HCT116 (cell line): ENCODE measurements around the gene FAM131C. TPM values are rescaled to one million over a fixed set of nuclear protein-coding genes. Genes with fewer than 3 reads are reported as not detected.
"Not testable (repeated sequence)": the region's sequence is repeated elsewhere in the genome, so short reads cannot be mapped to it uniquely, and the experiment has no call there.

Experiments
- ATAC-seq: fragments of 200-7000 bp; cut with Tn5 transposase; 2 replicates; pipeline ENCODE4 v1.9.1; 2020; ENCODE audit warnings: mild to moderate bottlenecking, moderate library complexity
- BruUV-seq: library from RNA; stranded (reverse); fragments of 400-500 nt; replicated peaks from 2 replicates; lab custom pipeline; 2021; lab: Mats Ljungman, UMichigan
- CTCF ChIA-PET: fragments of 300-600 bp; sonication (Branson Sonifier 250); formaldehyde crosslinking; loops from one replicate; lab custom pipeline; 2021; ENCODE audit warnings: antibody characterized with exemption; lab: Charles Lee
- POLR2A ChIA-PET: fragments of 300-600, 350-600 bp; sonication (Branson Sonifier 250); formaldehyde crosslinking; loops from one replicate; lab custom pipeline; 2021; ENCODE audit warnings: antibody characterized with exemption; lab: Charles Lee
- RAD21 ChIA-PET, 2 experiments: fragments of 300-600 bp; sonication (Branson Sonifier 250); formaldehyde crosslinking; loops; one replicate each; lab custom pipeline; 2023; ENCODE audit warnings: low total read pairs in 2 of 2; ENCODE audit not compliant: uncharacterized antibody in 2 of 2, unreplicated experiment in 2 of 2, low non-redundant PET in 1 of 2; lab: Charles Lee
- DNase-seq: peaks from one replicate; pipeline ENCODE4 v3.0.0-alpha.2; 2010; ENCODE audit warnings: low read depth, low spot score
- H2AFZ ChIP-seq: fragments of 200-600 bp; shearing (Covaris generic), sonication (generic); 2 replicates; pipeline ENCODE4 v1.6.1; 2017; ENCODE audit warnings: low read depth, mixed run types, mixed read lengths, antibody characterized with exemption, low read length; ENCODE audit not compliant: poor library complexity, severe bottlenecking
- H3K27ac ChIP-seq: 2 replicates; pipeline ENCODE4 v1.5.1; 2012; ENCODE audit warnings: low read depth, low read length
- H3K27me3 ChIP-seq: fragments of 200-600 bp; sonication (generic); 2 replicates; pipeline ENCODE4 v1.6.1; 2016; ENCODE audit warnings: mixed run types, low read length, mixed read lengths; ENCODE audit not compliant: insufficient read depth
- H3K36me3 ChIP-seq, 2 experiments: fragments of 200-500 bp in 1 of 2; fragments of 200-600 bp in 1 of 2; sonication (Bioruptor generic) in 1 of 2; sonication (generic) in 1 of 2; 2 replicates each; pipeline versions ENCODE4 v1.5.1 to v1.6.1; 2014 to 2016; ENCODE audit warnings: low read length in 2 of 2, inconsistent platforms in 1 of 2, mixed read lengths in 1 of 2, mixed run types in 1 of 2; ENCODE audit not compliant: insufficient read depth in 2 of 2, control insufficient read depth in 1 of 2
- H3K4me1 ChIP-seq, 2 experiments: fragments of 200-600 bp in 1 of 2; sonication (generic) in 1 of 2; 2 replicates each; pipeline versions ENCODE4 v1.5.1 to v1.6.1; 2012 to 2017; ENCODE audit warnings: low read length in 2 of 2, inconsistent platforms in 1 of 2, mild to moderate bottlenecking in 1 of 2, mixed read lengths in 1 of 2, mixed run types in 1 of 2, moderate library complexity in 1 of 2; ENCODE audit not compliant: insufficient read depth in 2 of 2, control insufficient read depth in 1 of 2
- H3K4me2 ChIP-seq: fragments of 200-600 bp; sonication (generic); 2 replicates; pipeline ENCODE4 v1.6.1; 2017; ENCODE audit warnings: mixed run types, low read length, mixed read lengths
- H3K4me3 ChIP-seq, 2 experiments: fragments of 200-600 bp in 1 of 2; sonication (generic) in 1 of 2; replicated peaks in 1 of 2; 2 replicates each; pipeline ENCODE4 v1.5.1; 2011 to 2016; ENCODE audit warnings: low read length in 2 of 2, control low read depth in 1 of 2, low read depth in 1 of 2, mild to moderate bottlenecking in 1 of 2, mixed read lengths in 1 of 2, mixed run types in 1 of 2
- H3K79me2 ChIP-seq: fragments of 200-600 bp; sonication (generic); 2 replicates; pipeline ENCODE4 v1.6.1; 2017; ENCODE audit warnings: mild to moderate bottlenecking, mixed run types, low read length, moderate library complexity, mixed read lengths; ENCODE audit not compliant: insufficient read depth
- H3K9ac ChIP-seq: fragments of 200-600 bp; sonication (generic); 2 replicates; pipeline ENCODE4 v1.6.1; 2016; ENCODE audit warnings: low read length, mixed read lengths
- H3K9me2 ChIP-seq: fragments of 200-600 bp; sonication (generic), shearing (Covaris generic); 2 replicates; pipeline ENCODE4 v1.6.1; 2017; ENCODE audit warnings: mixed run types, mild to moderate bottlenecking, moderate library complexity; ENCODE audit not compliant: insufficient read depth
- H3K9me3 ChIP-seq, 2 experiments: fragments of 200-500 bp in 1 of 2; fragments of 200-600 bp in 1 of 2; sonication (Bioruptor generic) in 1 of 2; sonication (generic) in 1 of 2; 2 replicates each; pipeline ENCODE4 v1.6.1; 2014 to 2017; ENCODE audit warnings: low read length in 2 of 2, mixed read lengths in 2 of 2, inconsistent platforms in 1 of 2, low read depth in 1 of 2, mild to moderate bottlenecking in 1 of 2, mixed run types in 1 of 2, moderate library complexity in 1 of 2; ENCODE audit not compliant: control insufficient read depth in 1 of 2, insufficient read depth in 1 of 2
- H4K20me1 ChIP-seq: fragments of 200-600 bp; sonication (generic), shearing (Covaris generic); 2 replicates; pipeline ENCODE4 v1.6.1; 2017; ENCODE audit warnings: mixed run types, mild to moderate bottlenecking, moderate library complexity; ENCODE audit not compliant: insufficient read depth
- ATF3 ChIP-seq: IDR thresholded peaks from 2 replicates; pipeline ENCODE4 v1.6.1; 2012
- EZH2phosphoT487 ChIP-seq: fragments of 200-600 bp; IDR thresholded peaks from 2 replicates; pipeline ENCODE4 v1.6.1; 2018; ENCODE audit warnings: antibody characterized with exemption, borderline replicate concordance
- JUND ChIP-seq: IDR thresholded peaks from 2 replicates; pipeline ENCODE4 v1.6.1; 2012
- REST ChIP-seq: IDR thresholded peaks from 2 replicates; pipeline ENCODE4 v1.6.1; 2012; ENCODE audit warnings: low read depth
- SP1 ChIP-seq: IDR thresholded peaks from 2 replicates; pipeline ENCODE4 v1.6.1; 2012; ENCODE audit warnings: low read depth
- YY1 ChIP-seq: IDR thresholded peaks from 2 replicates; pipeline ENCODE4 v1.6.1; 2011; ENCODE audit warnings: low read length, low read depth, moderate library complexity, mild to moderate bottlenecking; ENCODE audit not compliant: insufficient replicate concordance; ENCODE audit errors: extremely low read depth
- ZBTB33 ChIP-seq: IDR thresholded peaks from 2 replicates; pipeline ENCODE4 v1.6.1; 2011; ENCODE audit warnings: mild to moderate bottlenecking, low read length, moderate library complexity; ENCODE audit not compliant: insufficient replicate concordance; ENCODE audit errors: extremely low read depth
- ZFX ChIP-seq: fragments of 450-650 bp; IDR thresholded peaks from 2 replicates; pipeline ENCODE4 v1.6.1; 2017
- intact Hi-C: fragments of 100-400 bp; cut with micrococcal nuclease; formaldehyde crosslinking; loops from 2 replicates; pipeline ENCODE4 v1.10.0; 2022
- total RNA-seq: library from RNA; stranded (reverse); gene quantifications from one replicate; pipeline ENCODE4 v1.2.1, GENCODE V29; 2021; ENCODE audit not compliant: unreplicated experiment

The FAM131C gene
- total RNA-seq, 1 experiment from 2014 or later = 11.6 TPM

GRCh38 chr1:16043950-16044349, 29.5 kb downstream of the FAM131C start (continued):
- no peak for TF ChIP-seq ATF3
- TF ChIP-seq ZBTB33 = no peak

- RAD21 ChIA-PET = no interaction called here
- intact Hi-C loops = no loop called here
- CTCF ChIA-PET = no interaction called here
- H3K79me2 ChIP-seq = no peaks in the 10 kb centered on the region
- no peaks in the 10 kb centered on the region for H3K27me3 ChIP-seq
- no peak within 1 kb of the TSS for H2AFZ ChIP-seq
- no peaks in the 10 kb centered on the region for H4K20me1 ChIP-seq
- DNase-seq (no peak), ATAC-seq (no peak)
- H3K27ac ChIP-seq = no peak within 1 kb of the TSS
- no peaks in the 10 kb centered on the region for H3K9me2 ChIP-seq
- POLR2A ChIA-PET = no interaction called here
- H3K9ac ChIP-seq = no peak within 1 kb of the TSS
- BruUV-seq = no TSS peak
- no peak for TF ChIP-seq REST
- TF ChIP-seq ZFX = no peak
- no peak for TF ChIP-seq SP1
- TF ChIP-seq EZH2phosphoT487 = no peak
- TF ChIP-seq JUND = no peak
- TF ChIP-seq YY1 = no peak
- H3K4me3 ChIP-seq = no peak within 1 kb of the TSS
- no peaks in the 10 kb centered on the region for H3K36me3 ChIP-seq
- no peaks in the 10 kb centered on the region for H3K9me3 ChIP-seq
- H3K4me1 ChIP-seq = peaks cover 0 to 5% of the 10 kb centered on the region in 2 experiments; a peak in 3 of 4 replicates
- no peak within 1 kb of the TSS for H3K4me2 ChIP-seq
Measured at GRCh38 chr1:16043521-16043920, 29.9 kb downstream of the FAM131C start, which contains the start of gene CLCNKB. CLCNKB (plus strand) TSS chr1:16043782; CDS start chr1:16044493, 711 bp downstream.

GRCh38 chr1:16042654-16043053, 30.8 kb downstream of the FAM131C start:
- H3K79me2 ChIP-seq, H3K9me2 ChIP-seq, H3K4me2 ChIP-seq, H3K27ac ChIP-seq, H3K9ac ChIP-seq, CTCF ChIA-PET, RAD21 ChIA-PET, H3K9me3 ChIP-seq, POLR2A ChIA-PET, DNase-seq, intact Hi-C loops, H3K27me3 ChIP-seq, H3K36me3 ChIP-seq, H3K4me3 ChIP-seq, H2AFZ ChIP-seq, H4K20me1 ChIP-seq, BruUV-seq: not testable (repeated sequence)
- H3K4me1 ChIP-seq = peaks cover 2 to 10% of the 10 kb centered on the region in 2 experiments; a peak in 3 of 4 replicates
- ATAC-seq = peak; percentile 23; the same call in 1 of the 2 replicates
